PC-3 (cell line): ENCODE results near the gene PLCL1.

Experiments used
- CTCF ChIP-seq: fragments of 300-600 bp; sonication (generic); conservative IDR thresholded peaks from 2 replicates; pipeline ENCODE4 v1.5.1; 2017; ENCODE audit warnings: antibody characterized with exemption, low read depth, mild to moderate bottlenecking, low read length
- EZH2 ChIP-seq: fragments of 300-600 bp; sonication (generic); IDR thresholded peaks from one replicate; pipeline ENCODE4 v1.6.1; 2017; ENCODE audit warnings: antibody characterized with exemption, mild to moderate bottlenecking, low read length; ENCODE audit not compliant: unreplicated experiment
- EZH2phosphoT487 ChIP-seq: fragments of 300-600 bp; sonication (generic); IDR thresholded peaks from 2 replicates; pipeline ENCODE4 v1.6.1; 2018; ENCODE audit warnings: mild to moderate bottlenecking, antibody characterized with exemption, low read length, borderline replicate concordance

- no peak for TF ChIP-seq CTCF
- no peak for TF ChIP-seq EZH2
- TF ChIP-seq EZH2phosphoT487 = no peak
Observed at GRCh38 chr2:197992482-197993133, 188.2 kb downstream of the PLCL1 start.
